Measurements from ENCODE around the gene BTN3A1.

The BTN3A1 gene

DNA sequence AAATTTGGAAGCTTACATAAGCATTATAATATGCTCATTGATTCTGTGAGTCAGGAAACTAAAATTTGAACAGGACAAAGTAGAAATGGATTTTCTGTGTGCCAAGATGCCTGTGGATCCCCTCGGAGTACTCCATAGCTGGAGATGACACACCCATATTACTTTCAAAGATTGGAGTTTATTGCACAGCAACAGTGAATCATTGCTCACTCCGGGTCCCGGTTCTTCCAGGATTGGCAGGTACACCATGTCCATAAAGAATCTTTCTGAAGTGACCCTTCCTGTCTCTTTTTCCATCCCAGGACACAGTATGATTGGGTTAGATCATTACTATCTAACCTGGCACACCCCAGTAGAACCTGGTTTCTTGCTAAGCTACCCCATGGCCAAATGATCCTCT is 21.8 kb upstream of the BTN3A1 start (continued):
- TF ChIP-seq, protein P1, sequence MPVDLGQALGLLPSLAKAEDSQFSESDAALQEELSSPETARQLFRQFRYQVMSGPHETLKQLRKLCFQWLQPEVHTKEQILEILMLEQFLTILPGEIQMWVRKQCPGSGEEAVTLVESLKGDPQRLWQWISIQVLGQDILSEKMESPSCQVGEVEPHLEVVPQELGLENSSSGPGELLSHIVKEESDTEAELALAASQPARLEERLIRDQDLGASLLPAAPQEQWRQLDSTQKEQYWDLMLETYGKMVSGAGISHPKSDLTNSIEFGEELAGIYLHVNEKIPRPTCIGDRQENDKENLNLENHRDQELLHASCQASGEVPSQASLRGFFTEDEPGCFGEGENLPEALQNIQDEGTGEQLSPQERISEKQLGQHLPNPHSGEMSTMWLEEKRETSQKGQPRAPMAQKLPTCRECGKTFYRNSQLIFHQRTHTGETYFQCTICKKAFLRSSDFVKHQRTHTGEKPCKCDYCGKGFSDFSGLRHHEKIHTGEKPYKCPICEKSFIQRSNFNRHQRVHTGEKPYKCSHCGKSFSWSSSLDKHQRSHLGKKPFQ (tag by site-specific recombination; IDR thresholded peaks at IDR 0.05): no peak

DNA sequence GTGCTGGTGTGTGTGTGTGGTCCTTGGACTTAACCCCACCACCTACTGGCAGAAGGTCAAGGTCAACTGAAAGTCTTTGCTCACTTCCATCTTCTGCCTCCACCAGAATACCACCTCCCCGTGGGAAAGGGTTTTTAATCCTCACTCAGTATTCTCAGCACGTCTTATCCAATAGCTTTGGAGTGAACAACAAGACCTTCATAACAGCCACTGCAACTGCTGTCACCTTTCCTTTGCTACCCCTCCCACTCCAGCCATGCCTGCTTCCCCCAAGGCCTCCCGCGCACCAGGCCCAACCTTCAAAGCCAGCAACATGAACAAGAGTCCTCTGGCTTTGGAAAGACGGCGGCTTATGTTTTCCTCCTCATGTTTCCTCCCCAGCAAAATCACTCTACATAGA is 20.0 kb upstream of the BTN3A1 start:
- Histone ChIP-seq H3K4me1 (ENCODE audit: control insufficient read depth, insufficient read depth, low read length) (no peaks in the 10 kb centered on the region), H3K9me3 (ENCODE audit: control insufficient read depth, insufficient read depth, low read depth, low read length) (no peaks in the 10 kb centered on the region), H3K4me3 (ENCODE audit: low read depth, low read length) (no peak overlapping the region), H3K36me3 (ENCODE audit: control insufficient read depth in 2 of 2, insufficient read depth in 1 of 2, low read length in 2 of 2) (peaks cover 4 to 23% of the 10 kb centered on the region in 2 experiments; a peak in 2 of 3 replicates), H3K27ac (ENCODE audit: extremely low read depth, low read depth, low read length) (no peak overlapping the region)
- TF ChIP-seq ZNF19 (tag by site-specific recombination; IDR thresholded peaks at IDR 0.05; ENCODE audit: low read depth): no peak
- TF ChIP-seq, protein P2, sequence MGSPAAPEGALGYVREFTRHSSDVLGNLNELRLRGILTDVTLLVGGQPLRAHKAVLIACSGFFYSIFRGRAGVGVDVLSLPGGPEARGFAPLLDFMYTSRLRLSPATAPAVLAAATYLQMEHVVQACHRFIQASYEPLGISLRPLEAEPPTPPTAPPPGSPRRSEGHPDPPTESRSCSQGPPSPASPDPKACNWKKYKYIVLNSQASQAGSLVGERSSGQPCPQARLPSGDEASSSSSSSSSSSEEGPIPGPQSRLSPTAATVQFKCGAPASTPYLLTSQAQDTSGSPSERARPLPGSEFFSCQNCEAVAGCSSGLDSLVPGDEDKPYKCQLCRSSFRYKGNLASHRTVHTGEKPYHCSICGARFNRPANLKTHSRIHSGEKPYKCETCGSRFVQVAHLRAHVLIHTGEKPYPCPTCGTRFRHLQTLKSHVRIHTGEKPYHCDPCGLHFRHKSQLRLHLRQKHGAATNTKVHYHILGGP (tag by site-specific recombination; IDR thresholded peaks at IDR 0.05): no peak
- no peak for TF ChIP-seq ZNF626 (tag by site-specific recombination; IDR thresholded peaks at IDR 0.05)
- TF ChIP-seq ZNF174 (tag by site-specific recombination; IDR thresholded peaks at IDR 0.05): no peak
- no peak for TF ChIP-seq KLF1 (tag by site-specific recombination; IDR thresholded peaks at IDR 0.05)
- TF ChIP-seq ZNF561 (tag by site-specific recombination; IDR thresholded peaks at IDR 0.05; ENCODE audit: borderline replicate concordance): no peak
- TF ChIP-seq WT1 (tag by site-specific recombination; IDR thresholded peaks at IDR 0.05): no peak
- no peak for TF ChIP-seq TCF7L2 (IDR thresholded peaks at IDR 0.05; ENCODE audit: borderline replicate concordance, low read depth, low read length)
- TF ChIP-seq ZNF792 (tag by site-specific recombination; IDR thresholded peaks at IDR 0.05): no peak
- no peak for TF ChIP-seq ZNF544 (tag by site-specific recombination; IDR thresholded peaks at IDR 0.05)
- CTCF ChIA-PET: no interaction called here
- POLR2A ChIA-PET: no interaction called here

DNA sequence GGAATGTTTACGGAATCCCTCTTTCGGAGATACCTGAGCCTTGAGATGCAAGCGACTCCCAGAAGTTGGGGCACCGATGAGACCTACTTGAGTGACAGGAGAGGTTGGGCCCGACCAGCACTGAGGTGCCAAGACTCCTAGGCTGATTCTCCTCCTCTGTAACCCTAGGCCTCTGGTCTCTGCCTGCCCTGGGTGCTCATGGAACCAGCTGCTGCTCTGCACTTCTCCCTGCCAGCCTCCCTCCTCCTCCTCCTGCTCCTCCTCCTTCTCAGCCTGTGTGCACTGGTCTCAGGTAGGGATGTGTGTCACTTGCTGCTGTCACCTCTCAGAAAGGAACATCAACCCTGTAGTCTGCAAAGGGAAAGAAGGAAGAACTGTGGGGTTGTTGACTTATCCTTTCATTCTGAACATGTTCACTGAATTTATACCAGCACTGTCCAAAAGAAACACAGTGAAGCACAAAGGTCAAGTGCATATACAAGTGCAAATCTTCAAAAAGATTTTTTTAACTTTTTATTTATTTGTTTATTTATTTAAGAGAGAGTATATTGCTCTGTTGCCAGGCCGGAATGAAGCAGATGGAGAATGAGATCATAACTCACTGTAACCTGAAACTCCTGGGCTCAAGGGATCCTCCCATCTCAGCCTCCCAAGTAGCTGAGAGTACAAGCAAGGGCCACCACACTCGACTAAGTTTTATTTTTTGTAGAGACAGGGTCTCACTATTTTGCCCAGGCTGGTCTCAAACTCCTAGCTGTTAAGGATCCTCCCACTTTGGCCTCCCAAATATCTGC is 18.3 kb upstream of the BTN3A1 start:
- H3K9me3 ChIP-seq (ENCODE audit: control insufficient read depth, insufficient read depth, low read depth, low read length): no peaks in the 10 kb centered on the region
- H3K36me3 ChIP-seq (ENCODE audit: control insufficient read depth in 2 of 2, insufficient read depth in 1 of 2, low read length in 2 of 2): peaks cover 6 to 39% of the 10 kb centered on the region in 2 experiments; a peak in 2 of 3 replicates
- ChIA-PET CTCF (interaction anchor here (0.7 to 0.9 kb wide), 2 partner anchors 13 to 189 kb away, joined by 3 to 4 read pairs; no protein-coding TSS in a partner anchor), POLR2A (interaction anchor here (0.7 to 2.2 kb wide), 6 partner anchors 8 to 137 kb away, joined by 3 to 8 read pairs (median 4); no protein-coding TSS in a partner anchor)
- no peaks in the 10 kb centered on the region for H3K4me1 ChIP-seq (ENCODE audit: control insufficient read depth, insufficient read depth, low read length)
- H3K4me3 ChIP-seq (ENCODE audit: low read depth, low read length): peak overlapping the region; percentile 70
- peak overlapping the region; percentile 71 for H3K27ac ChIP-seq (ENCODE audit: extremely low read depth, low read depth, low read length)
- TF ChIP-seq MYNN (tag by site-specific recombination; IDR thresholded peaks at IDR 0.05; ENCODE audit: borderline replicate concordance) (no peak), ZNF324 (tag by site-specific recombination; IDR thresholded peaks at IDR 0.05) (no peak), ZNF394 (tag by site-specific recombination; IDR thresholded peaks at IDR 0.05; ENCODE audit: borderline replicate concordance) (0 out of 2 replicates have a peak, but pooled peaks have one; percentile 30), GLIS1 (tag by site-specific recombination; IDR thresholded peaks at IDR 0.05) (peak; percentile 70), ZNF121 (tag by site-specific recombination; IDR thresholded peaks at IDR 0.05) (peak; percentile 92), ZNF341 (tag by site-specific recombination; IDR thresholded peaks at IDR 0.05; ENCODE audit: low read depth) (no peak), WT1 (tag by site-specific recombination; IDR thresholded peaks at IDR 0.05) (peak; percentile 94), REPIN1 (tag by site-specific recombination; IDR thresholded peaks at IDR 0.05; ENCODE audit: low read depth) (no peak), PRDM1 (tag by site-specific recombination; IDR thresholded peaks at IDR 0.05) (peak; percentile 48), KLF10 (tag by site-specific recombination; IDR thresholded peaks at IDR 0.05) (peak; percentile 46; the same call in 1 of the 2 replicates), ZNF366 (tag by site-specific recombination; conservative IDR thresholded peaks at IDR 0.05) (peak; percentile 92), ZNF350 (tag by site-specific recombination; IDR thresholded peaks at IDR 0.05) (no peak), GLIS2 (tag by site-specific recombination; IDR thresholded peaks at IDR 0.05) (peak; percentile 33; the same call in 1 of the 2 replicates), ZNF660 (tag by site-specific recombination; IDR thresholded peaks at IDR 0.05) (peak; percentile 51)
- TF ChIP-seq, protein P3, sequence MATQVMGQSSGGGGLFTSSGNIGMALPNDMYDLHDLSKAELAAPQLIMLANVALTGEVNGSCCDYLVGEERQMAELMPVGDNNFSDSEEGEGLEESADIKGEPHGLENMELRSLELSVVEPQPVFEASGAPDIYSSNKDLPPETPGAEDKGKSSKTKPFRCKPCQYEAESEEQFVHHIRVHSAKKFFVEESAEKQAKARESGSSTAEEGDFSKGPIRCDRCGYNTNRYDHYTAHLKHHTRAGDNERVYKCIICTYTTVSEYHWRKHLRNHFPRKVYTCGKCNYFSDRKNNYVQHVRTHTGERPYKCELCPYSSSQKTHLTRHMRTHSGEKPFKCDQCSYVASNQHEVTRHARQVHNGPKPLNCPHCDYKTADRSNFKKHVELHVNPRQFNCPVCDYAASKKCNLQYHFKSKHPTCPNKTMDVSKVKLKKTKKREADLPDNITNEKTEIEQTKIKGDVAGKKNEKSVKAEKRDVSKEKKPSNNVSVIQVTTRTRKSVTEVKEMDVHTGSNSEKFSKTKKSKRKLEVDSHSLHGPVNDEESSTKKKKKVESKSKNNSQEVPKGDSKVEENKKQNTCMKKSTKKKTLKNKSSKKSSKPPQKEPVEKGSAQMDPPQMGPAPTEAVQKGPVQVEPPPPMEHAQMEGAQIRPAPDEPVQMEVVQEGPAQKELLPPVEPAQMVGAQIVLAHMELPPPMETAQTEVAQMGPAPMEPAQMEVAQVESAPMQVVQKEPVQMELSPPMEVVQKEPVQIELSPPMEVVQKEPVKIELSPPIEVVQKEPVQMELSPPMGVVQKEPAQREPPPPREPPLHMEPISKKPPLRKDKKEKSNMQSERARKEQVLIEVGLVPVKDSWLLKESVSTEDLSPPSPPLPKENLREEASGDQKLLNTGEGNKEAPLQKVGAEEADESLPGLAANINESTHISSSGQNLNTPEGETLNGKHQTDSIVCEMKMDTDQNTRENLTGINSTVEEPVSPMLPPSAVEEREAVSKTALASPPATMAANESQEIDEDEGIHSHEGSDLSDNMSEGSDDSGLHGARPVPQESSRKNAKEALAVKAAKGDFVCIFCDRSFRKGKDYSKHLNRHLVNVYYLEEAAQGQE (tag by site-specific recombination; IDR thresholded peaks at IDR 0.05): 0 out of 2 replicates have a peak, but pooled peaks have one; percentile 56
- TF ChIP-seq, protein P4, sequence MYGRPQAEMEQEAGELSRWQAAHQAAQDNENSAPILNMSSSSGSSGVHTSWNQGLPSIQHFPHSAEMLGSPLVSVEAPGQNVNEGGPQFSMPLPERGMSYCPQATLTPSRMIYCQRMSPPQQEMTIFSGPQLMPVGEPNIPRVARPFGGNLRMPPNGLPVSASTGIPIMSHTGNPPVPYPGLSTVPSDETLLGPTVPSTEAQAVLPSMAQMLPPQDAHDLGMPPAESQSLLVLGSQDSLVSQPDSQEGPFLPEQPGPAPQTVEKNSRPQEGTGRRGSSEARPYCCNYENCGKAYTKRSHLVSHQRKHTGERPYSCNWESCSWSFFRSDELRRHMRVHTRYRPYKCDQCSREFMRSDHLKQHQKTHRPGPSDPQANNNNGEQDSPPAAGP (tag by site-specific recombination; IDR thresholded peaks at IDR 0.05): no peak
